Duodenal mucosa (tissue), 2 donors: ENCODE measurements around the gene GABRB1.

Experiments
- H3K27ac ChIP-seq: one replicate; pipeline ENCODE4 v1.7.0; 2013; ENCODE audit warnings: low read depth, low read length
- H3K27me3 ChIP-seq, 2 donors: one replicate each; pipeline ENCODE4 v1.7.0; 2013; ENCODE audit warnings: low read length in 2 of 2, control low read depth in 1 of 2; ENCODE audit not compliant: insufficient read depth in 2 of 2, control insufficient read depth in 1 of 2
- H3K36me3 ChIP-seq, 2 donors: one replicate each; pipeline ENCODE4 v1.7.0; 2013; ENCODE audit warnings: low read length in 2 of 2, control low read depth in 1 of 2; ENCODE audit not compliant: insufficient read depth in 2 of 2, control insufficient read depth in 1 of 2
- H3K4me1 ChIP-seq, 2 donors: one replicate each; pipeline ENCODE4 v1.7.0; 2013; ENCODE audit warnings: low read length in 2 of 2, control low read depth in 1 of 2; ENCODE audit not compliant: insufficient read depth in 2 of 2, control insufficient read depth in 1 of 2
- H3K4me3 ChIP-seq, 2 donors: one replicate each; pipeline ENCODE4 v1.7.0; 2013; ENCODE audit warnings: low read length in 2 of 2, low read depth in 1 of 2
- H3K9ac ChIP-seq, 2 donors: one replicate each; pipeline ENCODE4 v1.7.0; 2013; ENCODE audit warnings: low read length in 2 of 2, low read depth in 1 of 2
- H3K9me3 ChIP-seq, 2 donors: one replicate each; pipeline ENCODE4 v1.7.0; 2013; ENCODE audit warnings: low read length in 2 of 2, control low read depth in 1 of 2; ENCODE audit not compliant: control insufficient read depth in 1 of 2

GABRB1 gene

GRCh38 chr4:47145630-47146029 is 114.3 kb downstream of the GABRB1 start:
- no peak overlapping the region for H3K9ac ChIP-seq
- no peaks in the 10 kb centered on the region for H3K9me3 ChIP-seq
- no peak overlapping the region for H3K27ac ChIP-seq
- H3K27me3 ChIP-seq = no peaks in the 10 kb centered on the region
- no peaks in the 10 kb centered on the region for H3K36me3 ChIP-seq
- H3K4me3 ChIP-seq = no peak overlapping the region
- H3K4me1 ChIP-seq = no peaks in the 10 kb centered on the region

- H3K27ac ChIP-seq = no peak overlapping the region
- no peaks in the 10 kb centered on the region for H3K9me3 ChIP-seq
- H3K9ac ChIP-seq = no peak overlapping the region
- no peak overlapping the region for H3K4me3 ChIP-seq
- H3K27me3 ChIP-seq = no peaks in the 10 kb centered on the region
- H3K36me3 ChIP-seq = no peaks in the 10 kb centered on the region
- H3K4me1 ChIP-seq = no peaks in the 10 kb centered on the region
These were observed 123.5 kb downstream of the GABRB1 start for GRCh38 chr4:47154816-47155370.

GRCh38 chr4:47155919-47156318 is 124.6 kb downstream of the GABRB1 start:
- no peaks in the 10 kb centered on the region for H3K4me1 ChIP-seq
- H3K36me3 ChIP-seq = no peaks in the 10 kb centered on the region

GRCh38 chr4:47160095-47160494 is 128.7 kb downstream of the GABRB1 start:
- H3K36me3 ChIP-seq = no peaks in the 10 kb centered on the region
- no peak overlapping the region for H3K27ac ChIP-seq
- no peaks in the 10 kb centered on the region for H3K27me3 ChIP-seq
- no peak overlapping the region for H3K4me3 ChIP-seq
- H3K4me1 ChIP-seq = no peaks in the 10 kb centered on the region
- no peaks in the 10 kb centered on the region for H3K9me3 ChIP-seq
- no peak overlapping the region for H3K9ac ChIP-seq

More at GRCh38 chr4:47155919-47156318, 124.6 kb downstream of the GABRB1 start:
- Histone ChIP-seq H3K9me3 (no peaks in the 10 kb centered on the region), H3K9ac (no peak overlapping the region), H3K27ac (no peak overlapping the region), H3K4me3 (no peak overlapping the region), H3K27me3 (no peaks in the 10 kb centered on the region)

- Histone ChIP-seq H3K36me3 (no peaks in the 10 kb centered on the region), H3K9me3 (no peaks in the 10 kb centered on the region), H3K4me1 (no peaks in the 10 kb centered on the region), H3K27ac (no peak overlapping the region), H3K27me3 (no peaks in the 10 kb centered on the region), H3K4me3 (no peak overlapping the region), H3K9ac (no peak overlapping the region)
These were observed 136.0 kb downstream of the GABRB1 start for GRCh38 chr4:47167081-47168035.

- Histone ChIP-seq H3K27me3 (no peaks in the 10 kb centered on the region), H3K9ac (no peak overlapping the region), H3K9me3 (no peaks in the 10 kb centered on the region), H3K27ac (no peak overlapping the region), H3K36me3 (no peaks in the 10 kb centered on the region), H3K4me3 (peak overlapping the region in 1 of 2 donors; percentile 7), H3K4me1 (peaks cover 5 to 16% of the 10 kb centered on the region in 2 donors)
These were observed 152.7 kb downstream of the GABRB1 start for GRCh38 chr4:47184083-47184482.

- H3K36me3 ChIP-seq = no peaks in the 10 kb centered on the region
- no peaks in the 10 kb centered on the region for H3K9me3 ChIP-seq
- H3K27me3 ChIP-seq = no peaks in the 10 kb centered on the region
- no peak overlapping the region for H3K9ac ChIP-seq
- no peak overlapping the region for H3K4me3 ChIP-seq
- H3K4me1 ChIP-seq = peaks cover 5 to 16% of the 10 kb centered on the region in 2 donors
- H3K27ac ChIP-seq = no peak overlapping the region
These were observed 154.4 kb downstream of the GABRB1 start for GRCh38 chr4:47185761-47186160.

GRCh38 chr4:47187608-47188007 is 156.2 kb downstream of the GABRB1 start:
- no peak overlapping the region for H3K9ac ChIP-seq
- H3K27me3 ChIP-seq = no peaks in the 10 kb centered on the region
- H3K36me3 ChIP-seq = no peaks in the 10 kb centered on the region
- no peaks in the 10 kb centered on the region for H3K9me3 ChIP-seq
- H3K4me1 ChIP-seq = peaks cover 5 to 16% of the 10 kb centered on the region in 2 donors
- no peak overlapping the region for H3K4me3 ChIP-seq
- no peak overlapping the region for H3K27ac ChIP-seq

GRCh38 chr4:47193179-47193578 is 161.8 kb downstream of the GABRB1 start:
- no peaks in the 10 kb centered on the region for H3K9me3 ChIP-seq
- no peak overlapping the region for H3K4me3 ChIP-seq
- H3K36me3 ChIP-seq = no peaks in the 10 kb centered on the region
- no peak overlapping the region for H3K27ac ChIP-seq
- H3K4me1 ChIP-seq = peaks cover 0 to 4% of the 10 kb centered on the region in 2 donors
- H3K9ac ChIP-seq = no peak overlapping the region
- no peaks in the 10 kb centered on the region for H3K27me3 ChIP-seq

GRCh38 chr4:47194036-47194737 is 162.8 kb downstream of the GABRB1 start:
- Histone ChIP-seq H3K9ac (no peak overlapping the region), H3K27ac (no peak overlapping the region), H3K36me3 (no peaks in the 10 kb centered on the region), H3K4me1 (peaks cover 0 to 4% of the 10 kb centered on the region in 2 donors), H3K27me3 (no peaks in the 10 kb centered on the region), H3K4me3 (no peak overlapping the region), H3K9me3 (no peaks in the 10 kb centered on the region)
